Sigmoid colon (tissue), 4 donors: ENCODE measurements around the gene KCNQ2.

ENCODE experiments used
- POLR2AphosphoS5 ChIP-seq, 4 donors: sonication (generic); formaldehyde crosslinking; IDR thresholded peaks; one replicate each; pipeline ENCODE4 v1.6.1; 2017; ENCODE audit warnings: antibody characterized with exemption in 4 of 4
- TF ChIP-seq, protein P1 (sequence below), 4 experiments: fragments of 450-650 bp in 3 of 4; fragments of 200-600 bp in 1 of 4; IDR thresholded peaks; one replicate each; pipeline ENCODE4 v1.5.1; 2016 to 2019; ENCODE audit warnings: antibody characterized with exemption in 4 of 4, mild to moderate bottlenecking in 3 of 4, moderate library complexity in 2 of 4

DNA sequence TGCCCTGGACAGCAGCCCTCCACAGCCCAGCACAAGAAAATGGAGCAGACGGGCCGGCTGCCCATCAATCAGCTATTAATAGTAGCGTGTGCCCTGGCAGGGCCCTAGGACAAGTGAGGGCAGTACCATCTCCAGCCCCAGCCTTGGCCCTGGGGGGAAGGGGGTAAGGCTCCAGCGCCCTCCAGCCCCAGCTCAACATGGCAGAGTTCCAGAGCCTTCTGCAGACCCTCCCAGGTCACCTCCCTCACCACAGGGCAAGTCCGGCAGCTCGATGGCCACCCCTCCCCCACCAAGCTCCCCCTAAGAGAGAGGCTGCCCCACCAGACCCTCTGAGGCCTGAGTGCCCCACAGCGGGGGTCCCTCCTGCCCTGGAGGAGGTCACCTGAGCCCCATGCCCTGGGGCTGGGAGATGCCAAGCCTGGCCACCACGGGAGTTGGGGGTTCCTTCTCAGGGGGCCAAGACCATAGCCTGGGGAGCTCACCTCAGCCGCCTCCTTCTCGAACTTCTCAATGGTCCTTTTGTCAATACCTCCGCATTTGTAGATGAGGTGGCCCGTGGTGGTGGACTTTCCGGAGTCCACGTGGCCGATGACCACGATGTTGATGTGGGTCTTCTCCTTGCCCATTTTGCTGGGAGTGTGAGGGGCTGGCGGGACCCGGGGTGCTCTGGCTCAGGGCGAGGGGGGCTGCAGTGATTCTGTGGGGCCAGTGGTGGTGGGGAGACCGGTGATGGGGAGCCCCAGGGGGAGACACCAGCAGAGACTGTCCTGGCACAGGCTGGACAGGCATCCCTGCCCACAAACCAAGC, 24.9 kb upstream of the KCNQ2 start:
- TF ChIP-seq, protein P1, sequence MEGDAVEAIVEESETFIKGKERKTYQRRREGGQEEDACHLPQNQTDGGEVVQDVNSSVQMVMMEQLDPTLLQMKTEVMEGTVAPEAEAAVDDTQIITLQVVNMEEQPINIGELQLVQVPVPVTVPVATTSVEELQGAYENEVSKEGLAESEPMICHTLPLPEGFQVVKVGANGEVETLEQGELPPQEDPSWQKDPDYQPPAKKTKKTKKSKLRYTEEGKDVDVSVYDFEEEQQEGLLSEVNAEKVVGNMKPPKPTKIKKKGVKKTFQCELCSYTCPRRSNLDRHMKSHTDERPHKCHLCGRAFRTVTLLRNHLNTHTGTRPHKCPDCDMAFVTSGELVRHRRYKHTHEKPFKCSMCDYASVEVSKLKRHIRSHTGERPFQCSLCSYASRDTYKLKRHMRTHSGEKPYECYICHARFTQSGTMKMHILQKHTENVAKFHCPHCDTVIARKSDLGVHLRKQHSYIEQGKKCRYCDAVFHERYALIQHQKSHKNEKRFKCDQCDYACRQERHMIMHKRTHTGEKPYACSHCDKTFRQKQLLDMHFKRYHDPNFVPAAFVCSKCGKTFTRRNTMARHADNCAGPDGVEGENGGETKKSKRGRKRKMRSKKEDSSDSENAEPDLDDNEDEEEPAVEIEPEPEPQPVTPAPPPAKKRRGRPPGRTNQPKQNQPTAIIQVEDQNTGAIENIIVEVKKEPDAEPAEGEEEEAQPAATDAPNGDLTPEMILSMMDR (IDR thresholded peaks at IDR 0.05), result no peak
- TF ChIP-seq POLR2AphosphoS5 (IDR thresholded peaks at IDR 0.05), result no peak
